HG02973 (cell line): ENCODE results near the gene THSD1.
"Not testable (repeated sequence)": the region's sequence is repeated elsewhere in the genome, so short reads cannot be mapped to it uniquely, and the experiment has no call there.

Source experiments
- ATAC-seq: cut with Tn5 transposase; IDR thresholded peaks from one replicate; pipeline ENCODE4 v1.9.1; 2021; ENCODE audit warnings: moderate library complexity; ENCODE audit not compliant: unreplicated experiment

THSD1 gene

GRCh38 chr13:52356327-52356726, 49.6 kb downstream of the THSD1 start:
- ATAC-seq, result no peak

DNA sequence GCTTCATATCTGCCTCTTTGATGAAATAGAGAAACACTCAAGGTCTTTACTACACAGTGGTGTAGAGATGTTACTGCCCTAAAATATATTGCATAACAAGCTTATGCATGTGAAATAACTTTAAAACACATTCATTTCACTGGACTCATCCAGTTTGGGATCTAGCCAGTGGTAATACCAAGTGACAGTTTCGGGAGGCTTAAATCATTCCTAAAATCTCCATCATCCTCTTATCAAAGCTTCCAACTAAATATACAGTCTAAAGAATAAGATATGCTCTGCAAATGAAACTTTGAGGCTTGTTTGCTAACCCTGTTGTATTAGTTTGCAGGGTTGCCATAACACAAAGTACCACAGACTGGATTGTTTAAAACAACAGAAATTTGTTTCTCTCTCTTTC, 52.8 kb downstream of the THSD1 start:
- ATAC-seq, result no peak

GRCh38 chr13:52348983-52349780, 56.8 kb downstream of the THSD1 start:
- ATAC-seq, result no peak

GRCh38 chr13:52348071-52348470, 57.9 kb downstream of the THSD1 start:
- no peak for ATAC-seq

DNA sequence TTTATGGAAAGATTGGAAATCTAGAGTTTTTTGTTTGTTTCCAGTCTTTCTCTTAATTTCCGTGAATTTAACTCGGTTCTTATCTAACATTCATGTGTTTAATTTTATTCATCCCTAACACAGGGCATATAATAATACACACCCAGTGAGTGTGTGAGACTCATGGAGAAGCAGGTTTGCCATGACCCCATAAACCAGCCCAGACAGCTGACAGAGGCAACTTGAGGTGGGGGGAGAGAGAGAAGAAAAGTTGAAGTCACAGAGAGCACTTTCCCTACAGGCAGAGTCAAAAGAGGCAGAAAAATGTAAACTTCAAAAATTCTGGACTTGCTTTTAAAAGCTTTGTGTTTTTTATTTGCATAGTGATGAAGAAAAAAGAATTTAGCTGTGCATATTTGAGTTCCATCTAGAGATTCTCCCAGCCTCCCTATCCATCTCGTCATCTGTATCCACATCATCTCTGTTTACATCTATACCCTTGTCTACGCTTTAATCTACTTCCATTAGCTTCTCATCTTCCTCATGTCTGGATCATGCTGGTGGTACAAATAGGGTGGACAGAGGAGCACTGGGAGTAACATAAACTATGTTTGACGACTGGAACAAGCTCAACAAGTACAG, 60.2 kb downstream of the THSD1 start:
- ATAC-seq, result no peak

- ATAC-seq, result no peak
Observed at GRCh38 chr13:52345048-52345447, 60.9 kb downstream of the THSD1 start.

- no peak for ATAC-seq
Observed at GRCh38 chr13:52344108-52344507, 61.9 kb downstream of the THSD1 start.

DNA sequence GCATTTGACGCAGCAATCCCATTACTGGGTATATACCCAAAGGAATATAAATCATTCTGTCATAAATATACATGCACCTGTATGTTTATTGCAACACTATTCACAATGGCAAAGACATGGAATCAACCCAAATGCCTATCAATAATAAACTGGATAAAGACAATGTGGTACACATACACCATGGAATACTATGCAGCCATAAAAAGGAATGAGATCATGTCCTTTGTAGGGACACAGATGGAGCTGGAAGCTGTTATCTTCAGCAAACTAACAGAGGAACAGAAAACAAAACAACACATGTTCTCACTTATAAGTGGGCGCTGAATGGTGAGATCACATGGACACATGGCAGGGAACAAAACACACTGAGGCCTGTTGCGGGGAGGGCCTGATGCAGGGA, 63.8 kb downstream of the THSD1 start:
- not testable (repeated sequence) for ATAC-seq

- not testable (repeated sequence) for ATAC-seq
Observed at GRCh38 chr13:52337828-52338455, 68.0 kb downstream of the THSD1 start.

- ATAC-seq, result not testable (repeated sequence)
Observed at GRCh38 chr13:52334107-52334506, 71.9 kb downstream of the THSD1 start.

DNA sequence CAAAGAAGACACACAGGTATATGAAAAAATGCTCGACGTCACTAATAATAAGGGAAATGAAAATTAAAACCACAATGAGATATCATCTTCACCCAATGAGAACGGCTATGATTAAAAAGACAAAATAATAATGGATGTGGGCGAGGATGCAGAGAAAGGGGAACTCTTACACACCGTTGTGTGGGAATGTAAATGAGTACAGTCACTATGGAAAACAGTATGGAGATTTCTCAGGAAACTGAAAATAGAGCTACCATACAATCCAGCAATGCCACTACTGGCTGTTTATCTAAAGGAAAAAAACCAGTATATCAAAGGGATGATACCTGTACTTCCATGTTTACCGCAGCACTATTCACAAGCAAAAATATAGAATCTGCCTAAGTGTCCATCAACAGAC, 74.1 kb downstream of the THSD1 start:
- not testable (repeated sequence) for ATAC-seq
